ENCODE measurements around the gene SPSB1. TPM values are rescaled to one million over a fixed set of nuclear protein-coding genes. Genes with fewer than 3 reads are reported as not detected.

SPSB1 gene
- total and polyA plus RNA-seq, 2 of the 4 experiments (the other 2 are of a cell fraction), result 16.7 to 19.8 TPM

DNA sequence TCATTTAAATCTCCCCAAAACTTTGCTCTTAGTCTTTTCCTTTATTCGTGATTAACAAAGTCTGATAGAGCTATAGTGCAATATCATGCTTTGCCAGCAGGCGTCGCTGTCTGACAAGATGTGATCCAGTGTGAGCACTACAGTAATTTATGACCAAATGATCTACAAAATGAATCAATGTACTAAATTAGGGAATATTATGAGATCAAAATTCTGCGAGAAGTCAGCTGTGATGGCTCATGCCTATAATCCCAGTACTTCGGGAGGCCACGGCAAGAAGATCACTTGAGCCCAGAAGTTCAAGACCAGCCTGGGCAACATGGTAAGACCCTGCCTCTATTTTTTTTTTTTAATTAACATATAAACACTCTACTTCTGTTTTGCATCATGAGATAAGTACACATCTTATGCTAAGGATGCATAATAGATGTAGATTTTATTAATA is 3.6 kb upstream of the SPSB1 start:
- DNase-seq (peak; percentile 74), ATAC-seq (ENCODE audit: low read depth) (no peak)
- no CpG with 5 or more reads among the region's 6 CpGs for WGBS, 2 experiments (ENCODE audit: extremely low coverage in 2 of 2, insufficient read length in 1 of 2)
- in situ Hi-C loops (cut with MboI; ENCODE audit: low sequenced_read_pairs), result loop anchor here (5.0 to 10.0 kb wide), 2 partner anchors 166 to 203 kb away; no protein-coding TSS in a partner anchor
- POLR2A ChIA-PET (ENCODE audit: unreplicated experiment), result no interaction called here
- Histone ChIP-seq H3K56ac (ENCODE audit: extremely low read depth, insufficient read depth, low read length) (no peak overlapping the region), H3K23ac (ENCODE audit: low read depth, low read length) (no peak overlapping the region), H2AK9ac (replicated peaks; ENCODE audit: low read depth, low read length, poor library complexity) (no peak overlapping the region), H3K14ac (replicated peaks; ENCODE audit: low read depth, low read length) (no peak overlapping the region), H3K4me1 (ENCODE audit: control insufficient read depth, insufficient read depth, low read length) (peaks cover 15% of the 10 kb centered on the region), H4K8ac (ENCODE audit: low read depth in 2 of 2, low read length in 2 of 2) (no peak overlapping the region), H3K9ac (ENCODE audit: low read depth, low read length) (no peak overlapping the region), H3K9me3 (ENCODE audit: control insufficient read depth, insufficient read depth, low read length) (peaks cover 2% of the 10 kb centered on the region; the same call in 1 of the 2 replicates), H4K91ac (ENCODE audit: insufficient read depth, low read depth, low read length) (no peak overlapping the region), H4K5ac (ENCODE audit: low read depth, low read length) (no peak overlapping the region), H3K27me3 (ENCODE audit: control insufficient read depth, insufficient read depth, low read length) (no peaks in the 10 kb centered on the region), H2BK20ac (ENCODE audit: low read depth, low read length) (no peak overlapping the region), H3K36me3 (ENCODE audit: control insufficient read depth, insufficient read depth, low read length) (no peaks in the 10 kb centered on the region), H3K9me1 (ENCODE audit: insufficient read depth, low read length) (peaks cover 6% of the 10 kb centered on the region; the same call in 1 of the 2 replicates), H2AK5ac (ENCODE audit: low read depth, low read length) (no peak overlapping the region), H3K79me1 (ENCODE audit: low read depth in 1 of 2, low read length in 2 of 2) (peaks cover 6 to 11% of the 10 kb centered on the region in 2 experiments), H2BK5ac (ENCODE audit: low read depth, low read length, poor library complexity, severe bottlenecking) (no peak overlapping the region), H2AFZ (replicated peaks; ENCODE audit: low read length, poor library complexity) (no peak overlapping the region), H3K4me3 (ENCODE audit: insufficient read depth, low read depth, low read length) (no peak overlapping the region), H2BK120ac (ENCODE audit: low read depth, low read length) (no peak overlapping the region), H3K27ac (ENCODE audit: insufficient read depth, low read length) (no peak overlapping the region), H2BK15ac (ENCODE audit: low read depth, low read length) (no peak overlapping the region), H3K4ac (ENCODE audit: low read depth, low read length) (no peak overlapping the region), H4K20me1 (ENCODE audit: insufficient read depth, low read length) (peaks cover 8% of the 10 kb centered on the region; the same call in 1 of the 2 replicates), H3K4me2 (ENCODE audit: low read depth, low read length) (no peak overlapping the region), H3K18ac (ENCODE audit: low read depth, low read length) (no peak overlapping the region)
- intact Hi-C loops (cut with micrococcal nuclease), result loop anchor here (1.0 to 5.0 kb wide), 5 partner anchors 22 to 298 kb away; partner anchors contain the start of gene TMEM201
- CTCF ChIA-PET, result interaction anchor here (0.5 to 3.0 kb wide), 14 partner anchors 9 to 294 kb away, joined by 3 to 26 read pairs (median 4); no protein-coding TSS in a partner anchor
- TF ChIP-seq SMC3 (IDR thresholded peaks at IDR 0.05; ENCODE audit: low read depth, low read length) (peak; percentile 96), CHD1 (IDR thresholded peaks at IDR 0.05; ENCODE audit: low read depth, low read length) (no peak), CEBPB (IDR thresholded peaks at IDR 0.05; ENCODE audit: low read depth, low read length) (no peak), POLR2A (IDR thresholded peaks at IDR 0.05; ENCODE audit: low read depth, low read length) (0 out of 2 replicates have a peak, but pooled peaks have one; percentile 45), RAD21 (IDR thresholded peaks at IDR 0.05; ENCODE audit: low read length) (peak; percentile 95), BHLHE40 (IDR thresholded peaks at IDR 0.05; ENCODE audit: low read depth, low read length) (no peak)
- TF ChIP-seq, protein P1, sequence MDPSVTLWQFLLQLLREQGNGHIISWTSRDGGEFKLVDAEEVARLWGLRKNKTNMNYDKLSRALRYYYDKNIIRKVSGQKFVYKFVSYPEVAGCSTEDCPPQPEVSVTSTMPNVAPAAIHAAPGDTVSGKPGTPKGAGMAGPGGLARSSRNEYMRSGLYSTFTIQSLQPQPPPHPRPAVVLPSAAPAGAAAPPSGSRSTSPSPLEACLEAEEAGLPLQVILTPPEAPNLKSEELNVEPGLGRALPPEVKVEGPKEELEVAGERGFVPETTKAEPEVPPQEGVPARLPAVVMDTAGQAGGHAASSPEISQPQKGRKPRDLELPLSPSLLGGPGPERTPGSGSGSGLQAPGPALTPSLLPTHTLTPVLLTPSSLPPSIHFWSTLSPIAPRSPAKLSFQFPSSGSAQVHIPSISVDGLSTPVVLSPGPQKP (IDR thresholded peaks at IDR 0.05; ENCODE audit: borderline replicate concordance, low read depth, low read length), result no peak
- TF ChIP-seq, protein P2, sequence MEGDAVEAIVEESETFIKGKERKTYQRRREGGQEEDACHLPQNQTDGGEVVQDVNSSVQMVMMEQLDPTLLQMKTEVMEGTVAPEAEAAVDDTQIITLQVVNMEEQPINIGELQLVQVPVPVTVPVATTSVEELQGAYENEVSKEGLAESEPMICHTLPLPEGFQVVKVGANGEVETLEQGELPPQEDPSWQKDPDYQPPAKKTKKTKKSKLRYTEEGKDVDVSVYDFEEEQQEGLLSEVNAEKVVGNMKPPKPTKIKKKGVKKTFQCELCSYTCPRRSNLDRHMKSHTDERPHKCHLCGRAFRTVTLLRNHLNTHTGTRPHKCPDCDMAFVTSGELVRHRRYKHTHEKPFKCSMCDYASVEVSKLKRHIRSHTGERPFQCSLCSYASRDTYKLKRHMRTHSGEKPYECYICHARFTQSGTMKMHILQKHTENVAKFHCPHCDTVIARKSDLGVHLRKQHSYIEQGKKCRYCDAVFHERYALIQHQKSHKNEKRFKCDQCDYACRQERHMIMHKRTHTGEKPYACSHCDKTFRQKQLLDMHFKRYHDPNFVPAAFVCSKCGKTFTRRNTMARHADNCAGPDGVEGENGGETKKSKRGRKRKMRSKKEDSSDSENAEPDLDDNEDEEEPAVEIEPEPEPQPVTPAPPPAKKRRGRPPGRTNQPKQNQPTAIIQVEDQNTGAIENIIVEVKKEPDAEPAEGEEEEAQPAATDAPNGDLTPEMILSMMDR (conservative IDR thresholded peaks at IDR 0.05; ENCODE audit: low read depth, low read length), result peak; percentile 97
- dilution Hi-C loops (cut with HindIII; ENCODE audit: low sequenced_read_pairs, unreplicated experiment), result no loop called here
- no TSS peak for BruUV-seq (replicated peaks)

All from IMR-90 (cell line).